Panc1 (cell line): ENCODE data around the gene METTL22. TPM values are rescaled to one million over a fixed set of nuclear protein-coding genes. Genes with fewer than 3 reads are reported as not detected.

Source experiments
- ATAC-seq: fragments of 200-7000 bp; cut with Tn5 transposase; 2 replicates; pipeline ENCODE4 v1.9.1; 2020; ENCODE audit warnings: mild to moderate bottlenecking, moderate library complexity
- BruUV-seq: library from RNA; stranded (reverse); fragments of 400-500 nt; replicated peaks from 2 replicates; lab custom pipeline; 2021; lab: Mats Ljungman, UMichigan
- CTCF ChIA-PET: fragments of 300-600 bp; sonication (Branson Sonifier 250); formaldehyde crosslinking; loops from one replicate; lab custom pipeline; 2022; ENCODE audit warnings: antibody characterized with exemption; lab: Charles Lee
- POLR2A ChIA-PET: fragments of 300-600 bp; sonication (Branson Sonifier 250); formaldehyde crosslinking; loops from one replicate; lab custom pipeline; 2022; ENCODE audit warnings: antibody characterized with exemption; lab: Charles Lee
- DNase-seq: peaks from one replicate; pipeline ENCODE4 v3.0.0-alpha.2; 2010; ENCODE audit warnings: low read depth, low spot score
- H3K27ac ChIP-seq: 2 replicates; pipeline ENCODE4 v1.5.1; 2011; ENCODE audit warnings: mild to moderate bottlenecking, low read length, inconsistent platforms
- H3K27me3 ChIP-seq: fragments of 200-500 bp; sonication (Bioruptor generic); 2 replicates; pipeline ENCODE4 v1.6.0; 2014; ENCODE audit warnings: low read length, inconsistent platforms; ENCODE audit not compliant: control insufficient read depth, insufficient read depth
- H3K36me3 ChIP-seq: fragments of 200-500 bp; sonication (Bioruptor generic); 2 replicates; pipeline ENCODE4 v1.5.1; 2014; ENCODE audit warnings: inconsistent platforms, mild to moderate bottlenecking, low read length, moderate library complexity; ENCODE audit not compliant: control insufficient read depth, insufficient read depth
- H3K4me1 ChIP-seq: 2 replicates; pipeline ENCODE4 v1.5.1; 2011; ENCODE audit warnings: inconsistent platforms, mild to moderate bottlenecking, low read length, moderate library complexity; ENCODE audit not compliant: control insufficient read depth, insufficient read depth
- H3K4me3 ChIP-seq, 2 experiments: 2 replicates each; pipeline ENCODE4 v1.5.1; 2011 to 2012; ENCODE audit warnings: low read depth in 2 of 2, low read length in 2 of 2, mild to moderate bottlenecking in 2 of 2, inconsistent platforms in 1 of 2, moderate library complexity in 1 of 2
- H3K9me3 ChIP-seq: fragments of 200-500 bp; sonication (Bioruptor generic); 2 replicates; pipeline ENCODE4 v1.5.1; 2014; ENCODE audit warnings: low read depth, mild to moderate bottlenecking, inconsistent platforms, low read length, moderate library complexity; ENCODE audit not compliant: control insufficient read depth, insufficient read depth
- CTCF ChIP-seq: fragments of 450-650 bp; IDR thresholded peaks from 2 replicates; pipeline ENCODE4 v1.5.1; 2017; ENCODE audit warnings: mild to moderate bottlenecking
- POLR2AphosphoS5 ChIP-seq: IDR thresholded peaks from 2 replicates; pipeline ENCODE4 v1.6.1; 2012; ENCODE audit warnings: mild to moderate bottlenecking, low read depth, low read length, moderate library complexity
- REST ChIP-seq, 2 experiments: IDR thresholded peaks; 2 replicates each; pipeline ENCODE4 v1.6.1; 2011 to 2012; ENCODE audit warnings: low read depth in 2 of 2, control low read depth in 1 of 2, low read length in 1 of 2, mild to moderate bottlenecking in 1 of 2, moderate library complexity in 1 of 2; ENCODE audit not compliant: insufficient read depth in 1 of 2
- SIN3A ChIP-seq: IDR thresholded peaks from 2 replicates; pipeline ENCODE4 v1.6.1; 2012; ENCODE audit warnings: low read depth, mild to moderate bottlenecking, low read length, moderate library complexity, borderline replicate concordance; ENCODE audit not compliant: insufficient read depth
- TCF7L2 ChIP-seq: IDR thresholded peaks from 2 replicates; pipeline ENCODE4 v1.6.1; 2011; ENCODE audit warnings: mild to moderate bottlenecking, low read depth, low read length, inconsistent platforms
- in situ Hi-C: cut with HindIII; loops from 2 replicates; pipeline ENCODE4 v1.10.0; 2016; ENCODE audit warnings: low sequenced_read_pairs, low pct_unique_long_range_greater_than_20kb
- intact Hi-C: fragments of 100-400 bp; cut with micrococcal nuclease; formaldehyde crosslinking; loops from one replicate; pipeline ENCODE4 v1.10.0; 2022; ENCODE audit not compliant: unreplicated experiment
- total RNA-seq: library from RNA; stranded (reverse); gene quantifications from one replicate; pipeline ENCODE4 v1.2.1, GENCODE V29; 2021; ENCODE audit not compliant: unreplicated experiment

METTL22 gene
- total RNA-seq, 1 experiment from 2014 or later, result 31.8 TPM

GRCh38 chr16:8678068-8678927 lies 56.8 kb downstream of the METTL22 start:
- intact Hi-C loops, result no loop called here
- H3K27ac ChIP-seq, result no peak overlapping the region
- in situ Hi-C loops, result no loop called here
- no peaks in the 10 kb centered on the region for H3K9me3 ChIP-seq
- ChIA-PET POLR2A (no interaction called here), CTCF (no interaction called here)
- no TSS peak for BruUV-seq
- H3K4me1 ChIP-seq, result no peaks in the 10 kb centered on the region
- ATAC-seq (no peak), DNase-seq (no peak)
- H3K4me3 ChIP-seq, result no peak overlapping the region
- H3K36me3 ChIP-seq, result no peaks in the 10 kb centered on the region
- no peak for TF ChIP-seq CTCF
- no peak for TF ChIP-seq REST (IDR thresholded peaks at IDR 0.05; ENCODE audit: insufficient read depth in 1 of 2, low read depth in 2 of 2, low read length in 1 of 2)
- no peak for TF ChIP-seq TCF7L2
- TF ChIP-seq POLR2AphosphoS5, result no peak
- no peak for TF ChIP-seq SIN3A
- H3K27me3 ChIP-seq, result no peaks in the 10 kb centered on the region

- Histone ChIP-seq H3K4me3 (no peak overlapping the region), H3K27me3 (no peaks in the 10 kb centered on the region), H3K27ac (no peak overlapping the region), H3K4me1 (no peaks in the 10 kb centered on the region), H3K9me3 (no peaks in the 10 kb centered on the region), H3K36me3 (no peaks in the 10 kb centered on the region)
- intact Hi-C loops (no loop called here), in situ Hi-C loops (no loop called here)
- POLR2A ChIA-PET, result no interaction called here
- DNase-seq (no peak), ATAC-seq (no peak)
- no TSS peak for BruUV-seq
- no peak for TF ChIP-seq POLR2AphosphoS5
- TF ChIP-seq CTCF, result no peak
- TF ChIP-seq SIN3A, result no peak
- TF ChIP-seq TCF7L2, result no peak
- TF ChIP-seq REST (IDR thresholded peaks at IDR 0.05; ENCODE audit: insufficient read depth in 1 of 2, low read depth in 2 of 2, low read length in 1 of 2), result no peak
- CTCF ChIA-PET, result no interaction called here
These were observed 57.7 kb downstream of the METTL22 start for GRCh38 chr16:8679151-8679550.
